Osteocyte (in vitro differentiated cells): ENCODE data around the gene ACRBP. TPM values are rescaled to one million over a fixed set of nuclear protein-coding genes. Genes with fewer than 3 reads are reported as not detected.

Source experiments
- DNase-seq: peaks from one replicate; pipeline ENCODE4 v3.0.0; 2021; ENCODE audit warnings: mixed read lengths; ENCODE audit not compliant: unreplicated experiment; ENCODE audit errors: extremely low spot score
- H3K27ac Mint-ChIP-seq: one replicate; pipeline ENCODE4 v1.8.0; 2021; ENCODE audit warnings: mild to moderate bottlenecking, mixed read lengths; ENCODE audit not compliant: unreplicated experiment
- H3K27me3 Mint-ChIP-seq: one replicate; pipeline ENCODE4 v1.8.0; 2021; ENCODE audit warnings: mixed read lengths; ENCODE audit not compliant: unreplicated experiment
- H3K36me3 Mint-ChIP-seq: one replicate; pipeline ENCODE4 v1.8.0; 2021; ENCODE audit warnings: mixed read lengths; ENCODE audit not compliant: unreplicated experiment
- H3K4me1 Mint-ChIP-seq: one replicate; pipeline ENCODE4 v1.8.0; 2021; ENCODE audit warnings: mixed read lengths; ENCODE audit not compliant: unreplicated experiment
- H3K4me3 Mint-ChIP-seq: one replicate; pipeline ENCODE4 v1.8.0; 2021; ENCODE audit warnings: mild to moderate bottlenecking, moderate library complexity, mixed read lengths; ENCODE audit not compliant: unreplicated experiment
- H3K9me3 Mint-ChIP-seq: one replicate; pipeline ENCODE4 v1.8.0; 2021; ENCODE audit warnings: mixed read lengths; ENCODE audit not compliant: unreplicated experiment
- CTCF ChIP-seq: fragments of 200-600 bp; sonication (generic); IDR thresholded peaks from 2 replicates; pipeline ENCODE4 v1.5.0; 2021; ENCODE audit warnings: antibody characterized with exemption, mild to moderate bottlenecking, moderate library complexity
- total RNA-seq: library from RNA; stranded (reverse); gene quantifications from 2 replicates; pipeline ENCODE4 v1.2.1, GENCODE V29; 2021

Gene ACRBP
- total RNA-seq, 1 donor from 2014 or later = 1.0 TPM

GRCh38 chr12:6614513-6615172 lies 32.6 kb downstream of the ACRBP start:
- Mint-ChIP-seq H3K4me1 (peaks cover 36% of the 10 kb centered on the region), H3K9me3 (no peaks in the 10 kb centered on the region)

GRCh38 chr12:6613776-6614512 lies 33.3 kb downstream of the ACRBP start:
- H3K9me3 Mint-ChIP-seq = no peaks in the 10 kb centered on the region

More at GRCh38 chr12:6614513-6615172, 32.6 kb downstream of the ACRBP start:
- Mint-ChIP-seq H3K4me3 (no peak overlapping the region), H3K36me3 (no peaks in the 10 kb centered on the region), H3K27me3 (no peaks in the 10 kb centered on the region), H3K27ac (peak overlapping the region; percentile 95)
- DNase-seq = no peak
- TF ChIP-seq CTCF = no peak

GRCh38 chr12:6613015-6613775 lies 34.0 kb downstream of the ACRBP start:
- Mint-ChIP-seq H3K4me3 (peak overlapping the region; percentile 35), H3K27me3 (no peaks in the 10 kb centered on the region), H3K27ac (peak overlapping the region; percentile 94), H3K9me3 (no peaks in the 10 kb centered on the region), H3K36me3 (no peaks in the 10 kb centered on the region), H3K4me1 (peaks cover 36% of the 10 kb centered on the region)
- peak; percentile 86 for DNase-seq
- no peak for TF ChIP-seq CTCF

More at GRCh38 chr12:6613776-6614512, 33.3 kb downstream of the ACRBP start:
- no peak overlapping the region for H3K4me3 Mint-ChIP-seq
- no peaks in the 10 kb centered on the region for H3K27me3 Mint-ChIP-seq
- no peak for TF ChIP-seq CTCF
- DNase-seq = peak; percentile 96
- H3K27ac Mint-ChIP-seq = peak overlapping the region; percentile 95
- no peaks in the 10 kb centered on the region for H3K36me3 Mint-ChIP-seq
- H3K4me1 Mint-ChIP-seq = peaks cover 36% of the 10 kb centered on the region

- Mint-ChIP-seq H3K4me3 (no peak overlapping the region), H3K36me3 (no peaks in the 10 kb centered on the region), H3K27me3 (no peaks in the 10 kb centered on the region), H3K9me3 (no peaks in the 10 kb centered on the region), H3K4me1 (peaks cover 36% of the 10 kb centered on the region), H3K27ac (peak overlapping the region; percentile 94)
- no peak for DNase-seq
- TF ChIP-seq CTCF = no peak
Measured at GRCh38 chr12:6612652-6613014, 34.6 kb downstream of the ACRBP start.

- Mint-ChIP-seq H3K4me3 (no peak overlapping the region), H3K4me1 (peaks cover 36% of the 10 kb centered on the region)
Measured at GRCh38 chr12:6612247-6612646, 35.0 kb downstream of the ACRBP start.

More at GRCh38 chr12:6612247-6612646, 35.0 kb downstream of the ACRBP start:
- DNase-seq = no peak
- TF ChIP-seq CTCF = no peak
- peak overlapping the region; percentile 94 for H3K27ac Mint-ChIP-seq
- H3K27me3 Mint-ChIP-seq = no peaks in the 10 kb centered on the region
- H3K36me3 Mint-ChIP-seq = no peaks in the 10 kb centered on the region
- H3K9me3 Mint-ChIP-seq = no peaks in the 10 kb centered on the region
